Measurements from ENCODE around the gene RGS16.

The RGS16 gene

GRCh38 chr1:182611787-182612186, 7.6 kb upstream of the RGS16 start:
- no peak for TF ChIP-seq CTCF (IDR thresholded peaks at IDR 0.05)

- no peak for TF ChIP-seq CTCF (IDR thresholded peaks at IDR 0.05)
These were observed 7.1 kb upstream of the RGS16 start for GRCh38 chr1:182611326-182611725.

DNA sequence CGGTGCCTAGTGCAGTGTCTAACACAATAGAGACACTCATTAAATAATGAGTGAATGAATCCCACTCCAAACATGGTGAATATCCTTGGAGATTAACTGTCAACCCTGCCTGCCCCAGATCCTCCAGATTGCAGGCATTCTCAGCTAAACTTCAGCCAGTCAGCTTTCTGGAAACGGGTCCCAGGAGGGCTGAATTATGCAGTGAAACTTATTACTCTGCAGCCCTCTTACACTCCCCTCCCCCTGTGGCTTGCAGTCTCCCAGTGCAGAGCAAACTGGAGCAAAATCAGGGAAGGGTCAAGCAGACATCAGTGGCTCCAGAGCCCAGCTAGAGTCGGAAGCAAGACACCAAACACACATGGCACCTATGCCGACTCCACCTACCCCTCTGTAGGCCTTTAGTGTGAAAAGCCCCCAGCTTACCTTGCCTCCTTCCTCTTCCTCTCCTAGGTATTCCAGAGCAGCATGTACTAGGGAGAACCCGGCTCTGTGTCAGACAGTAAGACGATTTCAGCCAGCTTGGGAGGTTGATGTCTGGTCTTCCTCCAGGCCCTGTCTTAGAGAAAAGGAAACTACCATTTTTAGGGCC, 6.5 kb upstream of the RGS16 start:
- TF ChIP-seq CTCF (IDR thresholded peaks at IDR 0.05), result no peak

- TF ChIP-seq CTCF (IDR thresholded peaks at IDR 0.05), result no peak
These were observed 4.8 kb upstream of the RGS16 start for GRCh38 chr1:182608845-182609610.

DNA sequence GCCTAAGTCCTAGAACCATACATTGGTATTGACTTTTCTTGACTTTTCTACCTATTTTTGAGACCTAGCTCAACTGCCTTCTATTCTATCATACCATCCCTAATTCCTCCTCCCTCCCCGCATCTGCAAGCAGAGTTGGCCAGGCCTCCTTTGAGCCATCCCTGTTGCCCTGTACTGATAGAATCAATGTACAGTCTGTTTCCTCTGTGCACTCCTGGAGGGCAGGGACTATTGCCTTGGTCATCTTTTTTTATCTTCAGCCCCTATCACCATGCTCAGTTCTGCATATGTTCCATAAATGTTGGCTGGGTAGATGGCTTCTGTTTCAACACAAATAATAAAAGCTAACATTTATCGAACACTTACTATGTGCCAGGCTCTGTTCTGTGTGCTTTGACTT, 4.0 kb upstream of the RGS16 start:
- no peak for TF ChIP-seq CTCF (IDR thresholded peaks at IDR 0.05)

DNA sequence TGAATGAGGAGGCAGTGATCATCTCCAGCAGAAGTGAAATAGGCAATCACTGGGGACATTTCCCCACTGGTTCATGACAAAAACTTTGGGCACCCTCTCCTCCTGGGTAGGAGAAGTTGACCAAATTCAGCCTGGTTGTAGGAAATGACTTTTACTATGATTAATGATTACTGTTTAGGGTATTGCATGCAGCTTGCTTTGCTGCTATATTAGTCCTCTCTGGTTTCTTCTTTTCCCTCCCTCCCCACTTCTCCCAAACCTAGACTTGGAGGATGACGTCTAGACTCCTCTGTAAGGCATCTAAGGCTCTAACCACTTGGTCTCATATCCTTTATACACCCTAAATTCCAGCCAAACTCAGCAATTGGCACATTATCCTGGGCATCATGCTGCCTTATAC, 3.4 kb upstream of the RGS16 start:
- no peak for TF ChIP-seq CTCF (IDR thresholded peaks at IDR 0.05)

DNA sequence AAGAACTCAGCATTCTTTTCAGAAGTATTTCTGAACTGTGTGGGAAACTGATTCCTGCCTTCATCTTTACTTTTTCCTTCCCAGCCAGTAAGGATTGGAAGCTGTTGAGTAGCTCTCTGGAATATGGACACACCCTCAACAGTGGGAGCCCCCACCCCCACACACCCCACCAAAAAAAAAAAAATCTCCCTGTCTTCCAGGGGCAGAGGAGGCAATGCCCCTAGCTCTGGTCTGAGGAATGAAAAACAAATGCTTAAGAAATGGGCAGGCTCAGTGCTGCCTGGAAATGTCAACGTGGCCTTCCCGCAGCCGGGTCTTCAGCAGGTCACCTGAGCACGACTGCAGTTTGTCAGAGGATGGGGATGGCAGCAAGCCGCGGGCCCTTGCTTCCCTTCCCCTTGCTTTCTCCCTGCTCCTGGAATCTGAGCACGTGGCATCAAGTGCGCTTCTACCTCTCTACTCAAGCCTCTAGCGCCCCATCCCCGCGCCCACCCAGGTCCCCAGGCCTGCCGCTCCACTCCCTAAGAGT, 479 bp downstream of the RGS16 start:
- no peak for TF ChIP-seq CTCF (IDR thresholded peaks at IDR 0.05)
